K562 (cell line): Measurements from ENCODE around the gene NDUFB3. TPM values are rescaled to one million over a fixed set of nuclear protein-coding genes. Genes with fewer than 3 reads are reported as not detected.

Experiments
- CXXC5 ChIP-seq: fragments of 250-450 bp; sonication (Bioruptor Pico); IDR thresholded peaks from 2 replicates; pipeline ENCODE4 v1.8.0; 2022; ENCODE audit warnings: inconsistent platforms, mild to moderate bottlenecking, moderate library complexity
- FOXK2 ChIP-seq, 2 experiments: fragments of 450-650 bp; IDR thresholded peaks in 1 of 2; conservative IDR thresholded peaks in 1 of 2; 2 replicates each; pipeline ENCODE4 v1.6.1; 2016; ENCODE audit warnings: low read depth in 2 of 2, mild to moderate bottlenecking in 1 of 2
- HMG20B ChIP-seq: fragments of 250-450 bp; sonication (Bioruptor Pico); IDR thresholded peaks from 2 replicates; pipeline ENCODE4 v1.5.0; 2021; ENCODE audit warnings: mild to moderate bottlenecking
- KLF13 ChIP-seq: fragments of 450-650 bp; IDR thresholded peaks from 2 replicates; pipeline ENCODE4 v1.6.1; 2016; ENCODE audit warnings: missing genetic modification characterization, low read depth, mild to moderate bottlenecking, missing compliant biosample characterization, moderate library complexity, borderline replicate concordance
- MCM2 ChIP-seq: fragments of 450-650 bp; IDR thresholded peaks from 2 replicates; pipeline ENCODE4 v1.6.1; 2017; ENCODE audit warnings: low read depth, mild to moderate bottlenecking
- NCOA1 ChIP-seq: fragments of 450-650 bp; IDR thresholded peaks from 2 replicates; pipeline ENCODE4 v1.6.1; 2016; ENCODE audit warnings: low read depth
- NCOA2 ChIP-seq, 2 experiments: fragments of 450-650 bp; IDR thresholded peaks; 2 replicates each; pipeline ENCODE4 v1.6.1; 2018; ENCODE audit warnings: mild to moderate bottlenecking in 2 of 2, moderate library complexity in 1 of 2; ENCODE audit not compliant: partially characterized antibody in 2 of 2
- POLR3A ChIP-seq: IDR thresholded peaks from 2 replicates; pipeline ENCODE4 v1.6.1; 2011; ENCODE audit warnings: borderline replicate concordance, mild to moderate bottlenecking, moderate library complexity; ENCODE audit not compliant: insufficient read length, insufficient read depth; ENCODE audit errors: extremely low read depth
- RFX7 ChIP-seq: fragments of 250-450 bp; sonication (Bioruptor Pico); IDR thresholded peaks from 2 replicates; pipeline ENCODE4 v1.5.1; 2021; ENCODE audit warnings: mild to moderate bottlenecking
- YBX1 ChIP-seq: fragments of 450-650 bp; IDR thresholded peaks from 2 replicates; pipeline ENCODE4 v1.7.1; 2016; ENCODE audit warnings: mild to moderate bottlenecking
- ZNF197 ChIP-seq: fragments of 200-800 bp; sonication (Bioruptor generic); IDR thresholded peaks from 2 replicates; pipeline ENCODE4 v1.6.1; 2016; ENCODE audit warnings: low read depth, missing genetic modification characterization, missing compliant biosample characterization
- ZNF41 ChIP-seq: fragments of 250-450 bp; sonication (Bioruptor Pico); conservative IDR thresholded peaks from 2 replicates; pipeline ENCODE4 v1.4.0; 2020; ENCODE audit warnings: mild to moderate bottlenecking
- ZNF830 ChIP-seq: fragments of 250-450 bp; sonication (Bioruptor Pico); IDR thresholded peaks from 2 replicates; pipeline ENCODE4 v1.5.0; 2021; ENCODE audit warnings: mild to moderate bottlenecking
- polyA plus RNA-seq, 8 experiments: library from polyadenylated mRNA; depleted of rRNA in 4 of 8; stranded (reverse) in 5 of 8; unstranded in 3 of 8; fragments of >200 nt; fragmentation: Nextera tagmentation in 2 of 8; fragmentation: Illumina TruSeq in 1 of 8; extraction: Ambion mirVana in 2 of 8; extraction: Trizol in 1 of 8; gene quantifications; 2 replicates each; pipeline versions ENCODE4 v1.2.1 to v1.2.3, GENCODE V29; 2011 to 2014; ENCODE audit warnings: inconsistent platforms in 1 of 8, missing spikeins in 1 of 8
- total RNA-seq, 7 experiments: library from RNA; depleted of rRNA in 6 of 7; stranded (reverse); fragments of >200 nt in 6 of 7; fragmentation: Illumina TruSeq in 2 of 7; extraction: Trizol in 2 of 7; gene quantifications; 2 replicates each; pipeline versions ENCODE4 v1.2.1 to v1.2.3, GENCODE V29; 2011 to 2021; ENCODE audit warnings: low replicate concordance in 1 of 7
- TF ChIP-seq, protein P1 (sequence below): sonication (generic); formaldehyde crosslinking; IDR thresholded peaks from 2 replicates; pipeline ENCODE4 v1.8.0; 2022; ENCODE audit warnings: mild to moderate bottlenecking, low read depth, missing genetic modification reagents
- TF ChIP-seq, protein P2 (sequence below): fragments of 250-450 bp; sonication (Bioruptor Pico); IDR thresholded peaks from 2 replicates; pipeline ENCODE4 v1.5.0; 2021
- TF ChIP-seq, protein P3 (sequence below): fragments of 150-350 bp; IDR thresholded peaks from 2 replicates; pipeline ENCODE4 v1.6.1; 2014; ENCODE audit warnings: low read depth, mild to moderate bottlenecking, low read length, borderline replicate concordance
- TF ChIP-seq, protein P4 (sequence below), 2 experiments: fragments of 450-650 bp; IDR thresholded peaks; 2 replicates each; pipeline ENCODE4 v1.6.1; 2016

Gene NDUFB3
- total and polyA plus RNA-seq, 9 of the 15 experiments (the other 6 are each of a cell fraction or from before 2014, with no cell fraction given), result 126 to 786 (median 156) TPM

DNA sequence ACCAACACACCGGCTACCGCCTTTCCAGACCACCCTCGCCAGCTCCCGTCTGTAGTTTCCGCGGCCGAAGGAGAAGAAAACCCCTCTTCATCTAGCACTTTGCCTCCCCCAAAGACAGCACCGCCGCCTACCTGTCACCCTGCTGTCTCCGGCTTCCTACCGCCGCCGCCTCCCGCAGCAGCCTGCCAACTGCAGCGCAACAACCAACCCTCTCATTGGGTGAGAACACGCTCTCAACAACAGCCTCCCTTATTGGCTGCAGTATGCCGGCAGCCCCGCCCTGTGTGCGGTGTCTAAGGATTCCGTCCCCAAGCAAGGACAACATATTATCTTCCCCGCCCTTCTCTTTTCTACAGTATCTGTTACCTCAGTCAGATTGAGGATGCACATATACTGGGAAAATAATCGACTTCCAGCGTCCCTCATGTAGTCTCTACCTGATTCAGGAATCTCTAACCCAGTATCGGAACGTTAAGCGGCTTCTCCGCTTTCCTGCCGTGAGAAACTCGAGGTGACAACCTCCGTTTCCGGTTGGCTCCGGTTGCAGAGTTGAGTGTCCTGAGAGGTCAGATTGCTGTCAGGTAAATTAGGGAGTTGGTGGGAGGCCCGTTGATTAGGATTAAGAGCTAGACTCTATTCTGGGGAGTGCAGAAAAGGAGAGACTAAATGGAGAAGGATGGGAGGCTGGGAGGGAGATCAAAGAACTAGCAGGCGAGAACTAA is at the start of gene NDUFB3, which contains the start of gene HYCC2 (continued):
- TF ChIP-seq ZNF41 (CRISPR knock-in tag), result no peak
- TF ChIP-seq HMG20B, result no peak
- TF ChIP-seq NCOA2 (IDR thresholded peaks at IDR 0.05; ENCODE audit: partially characterized antibody in 2 of 2), result no peak
- TF ChIP-seq FOXK2 (conservative IDR thresholded peaks at IDR 0.05 in 1 of 2, IDR thresholded peaks at IDR 0.05 in 1 of 2; ENCODE audit: low read depth in 2 of 2), result peak in 1 of 2 experiments; percentile 87; a peak in 3 of 4 replicates
- TF ChIP-seq POLR3A, result no peak
- TF ChIP-seq YBX1, result no peak
- TF ChIP-seq, protein P1, sequence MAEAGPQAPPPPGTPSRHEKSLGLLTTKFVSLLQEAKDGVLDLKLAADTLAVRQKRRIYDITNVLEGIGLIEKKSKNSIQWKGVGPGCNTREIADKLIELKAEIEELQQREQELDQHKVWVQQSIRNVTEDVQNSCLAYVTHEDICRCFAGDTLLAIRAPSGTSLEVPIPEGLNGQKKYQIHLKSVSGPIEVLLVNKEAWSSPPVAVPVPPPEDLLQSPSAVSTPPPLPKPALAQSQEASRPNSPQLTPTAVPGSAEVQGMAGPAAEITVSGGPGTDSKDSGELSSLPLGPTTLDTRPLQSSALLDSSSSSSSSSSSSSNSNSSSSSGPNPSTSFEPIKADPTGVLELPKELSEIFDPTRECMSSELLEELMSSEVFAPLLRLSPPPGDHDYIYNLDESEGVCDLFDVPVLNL (CRISPR knock-in tag), result no peak
- TF ChIP-seq NCOA1, result peak; percentile 100
- TF ChIP-seq, protein P2, sequence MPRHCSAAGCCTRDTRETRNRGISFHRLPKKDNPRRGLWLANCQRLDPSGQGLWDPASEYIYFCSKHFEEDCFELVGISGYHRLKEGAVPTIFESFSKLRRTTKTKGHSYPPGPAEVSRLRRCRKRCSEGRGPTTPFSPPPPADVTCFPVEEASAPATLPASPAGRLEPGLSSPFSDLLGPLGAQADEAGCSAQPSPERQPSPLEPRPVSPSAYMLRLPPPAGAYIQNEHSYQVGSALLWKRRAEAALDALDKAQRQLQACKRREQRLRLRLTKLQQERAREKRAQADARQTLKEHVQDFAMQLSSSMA (CRISPR knock-in tag), result peak; percentile 46; the same call in 1 of the 2 replicates
- TF ChIP-seq RFX7 (CRISPR knock-in tag), result no peak
- TF ChIP-seq ZNF830 (CRISPR knock-in tag), result no peak
- peak; percentile 45; the same call in 1 of the 2 replicates for TF ChIP-seq KLF13 (tag)
- TF ChIP-seq, protein P3, sequence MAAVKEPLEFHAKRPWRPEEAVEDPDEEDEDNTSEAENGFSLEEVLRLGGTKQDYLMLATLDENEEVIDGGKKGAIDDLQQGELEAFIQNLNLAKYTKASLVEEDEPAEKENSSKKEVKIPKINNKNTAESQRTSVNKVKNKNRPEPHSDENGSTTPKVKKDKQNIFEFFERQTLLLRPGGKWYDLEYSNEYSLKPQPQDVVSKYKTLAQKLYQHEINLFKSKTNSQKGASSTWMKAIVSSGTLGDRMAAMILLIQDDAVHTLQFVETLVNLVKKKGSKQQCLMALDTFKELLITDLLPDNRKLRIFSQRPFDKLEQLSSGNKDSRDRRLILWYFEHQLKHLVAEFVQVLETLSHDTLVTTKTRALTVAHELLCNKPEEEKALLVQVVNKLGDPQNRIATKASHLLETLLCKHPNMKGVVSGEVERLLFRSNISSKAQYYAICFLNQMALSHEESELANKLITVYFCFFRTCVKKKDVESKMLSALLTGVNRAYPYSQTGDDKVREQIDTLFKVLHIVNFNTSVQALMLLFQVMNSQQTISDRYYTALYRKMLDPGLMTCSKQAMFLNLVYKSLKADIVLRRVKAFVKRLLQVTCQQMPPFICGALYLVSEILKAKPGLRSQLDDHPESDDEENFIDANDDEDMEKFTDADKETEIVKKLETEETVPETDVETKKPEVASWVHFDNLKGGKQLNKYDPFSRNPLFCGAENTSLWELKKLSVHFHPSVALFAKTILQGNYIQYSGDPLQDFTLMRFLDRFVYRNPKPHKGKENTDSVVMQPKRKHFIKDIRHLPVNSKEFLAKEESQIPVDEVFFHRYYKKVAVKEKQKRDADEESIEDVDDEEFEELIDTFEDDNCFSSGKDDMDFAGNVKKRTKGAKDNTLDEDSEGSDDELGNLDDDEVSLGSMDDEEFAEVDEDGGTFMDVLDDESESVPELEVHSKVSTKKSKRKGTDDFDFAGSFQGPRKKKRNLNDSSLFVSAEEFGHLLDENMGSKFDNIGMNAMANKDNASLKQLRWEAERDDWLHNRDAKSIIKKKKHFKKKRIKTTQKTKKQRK, result no peak
- peak; percentile 84 for TF ChIP-seq CXXC5 (CRISPR knock-in tag)
- TF ChIP-seq, protein P4, sequence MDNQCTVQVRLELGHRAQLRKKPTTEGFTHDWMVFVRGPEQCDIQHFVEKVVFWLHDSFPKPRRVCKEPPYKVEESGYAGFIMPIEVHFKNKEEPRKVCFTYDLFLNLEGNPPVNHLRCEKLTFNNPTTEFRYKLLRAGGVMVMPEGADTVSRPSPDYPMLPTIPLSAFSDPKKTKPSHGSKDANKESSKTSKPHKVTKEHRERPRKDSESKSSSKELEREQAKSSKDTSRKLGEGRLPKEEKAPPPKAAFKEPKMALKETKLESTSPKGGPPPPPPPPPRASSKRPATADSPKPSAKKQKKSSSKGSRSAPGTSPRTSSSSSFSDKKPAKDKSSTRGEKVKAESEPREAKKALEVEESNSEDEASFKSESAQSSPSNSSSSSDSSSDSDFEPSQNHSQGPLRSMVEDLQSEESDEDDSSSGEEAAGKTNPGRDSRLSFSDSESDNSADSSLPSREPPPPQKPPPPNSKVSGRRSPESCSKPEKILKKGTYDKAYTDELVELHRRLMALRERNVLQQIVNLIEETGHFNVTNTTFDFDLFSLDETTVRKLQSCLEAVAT (IDR thresholded peaks at IDR 0.05), result peak; percentile 63 to 64; a peak in 1 of 4 replicates
- TF ChIP-seq MCM2, result no peak
- peak; percentile 65; the same call in 1 of the 2 replicates for TF ChIP-seq ZNF197 (CRISPR knock-in tag)
